K562 (cell line): Measurements from ENCODE around the gene CHRNE. TPM values are rescaled to one million over a fixed set of nuclear protein-coding genes. Genes with fewer than 3 reads are reported as not detected.

Source experiments
- COPS2 ChIP-seq: fragments of 450-650 bp; conservative IDR thresholded peaks from 2 replicates; pipeline ENCODE4 v1.6.1; 2016; ENCODE audit warnings: mild to moderate bottlenecking, moderate library complexity
- CTCFL ChIP-seq: IDR thresholded peaks from 2 replicates; pipeline ENCODE4 v1.6.1; 2011; ENCODE audit warnings: borderline replicate concordance, low read depth, mild to moderate bottlenecking, moderate library complexity, low read length; ENCODE audit not compliant: insufficient read depth, poor library complexity, severe bottlenecking
- EGR1 ChIP-seq: fragments of 450-650 bp; conservative IDR thresholded peaks from 2 replicates; pipeline ENCODE4 v1.6.1; 2017; ENCODE audit warnings: mild to moderate bottlenecking
- ELF1 ChIP-seq: fragments of 200-800 bp; sonication (Bioruptor generic); IDR thresholded peaks from 2 replicates; pipeline ENCODE4 v1.6.1; 2016; ENCODE audit warnings: missing genetic modification characterization, missing compliant biosample characterization
- ELF2 ChIP-seq: fragments of 250-450 bp; sonication (Bioruptor Pico); IDR thresholded peaks from 2 replicates; pipeline ENCODE4 v1.5.0; 2021; ENCODE audit warnings: mild to moderate bottlenecking
- ILK ChIP-seq: fragments of 450-650 bp; IDR thresholded peaks from 2 replicates; pipeline ENCODE4 v1.6.1; 2016; ENCODE audit warnings: missing genetic modification characterization, low read depth, mild to moderate bottlenecking, missing compliant biosample characterization, moderate library complexity, borderline replicate concordance
- KDM5B ChIP-seq: fragments of 200-600 bp; sonication (generic); IDR thresholded peaks from 2 replicates; pipeline ENCODE4 v1.6.1; 2012; ENCODE audit warnings: low read depth, mild to moderate bottlenecking, moderate library complexity, low read length, control low read depth, inconsistent platforms; ENCODE audit not compliant: insufficient replicate concordance
- NCOA4 ChIP-seq: fragments of 450-650 bp; IDR thresholded peaks from 2 replicates; pipeline ENCODE4 v1.6.1; 2018; ENCODE audit warnings: mild to moderate bottlenecking; ENCODE audit not compliant: partially characterized antibody
- NONO ChIP-seq, 2 experiments: fragments of 200-400 bp in 1 of 2; fragments of 450-650 bp in 1 of 2; formaldehyde crosslinking in 1 of 2; IDR thresholded peaks; 2 replicates each; pipeline ENCODE4 v1.6.1; 2017; ENCODE audit warnings: low read depth in 2 of 2, mild to moderate bottlenecking in 2 of 2, moderate library complexity in 2 of 2, low read length in 1 of 2
- PHTF2 ChIP-seq: fragments of 250-450 bp; sonication (Bioruptor Pico); IDR thresholded peaks from 2 replicates; pipeline ENCODE4 v1.5.0; 2021; ENCODE audit warnings: mild to moderate bottlenecking
- PRMT5 ChIP-seq: sonication (generic); formaldehyde crosslinking; IDR thresholded peaks from 2 replicates; pipeline ENCODE4 v1.5.0; 2020; ENCODE audit warnings: missing genetic modification reagents
- SIX5 ChIP-seq, 2 experiments: IDR thresholded peaks; 2 replicates each; pipeline ENCODE4 v1.6.1; 2011; ENCODE audit warnings: low read length in 2 of 2, borderline replicate concordance in 1 of 2, low read depth in 1 of 2, mild to moderate bottlenecking in 1 of 2, moderate library complexity in 1 of 2; ENCODE audit not compliant: insufficient read depth in 1 of 2
- SMARCC2 ChIP-seq: fragments of 450-650 bp; IDR thresholded peaks from 2 replicates; pipeline ENCODE4 v1.6.1; 2017; ENCODE audit warnings: antibody characterized with exemption, moderate library complexity, mild to moderate bottlenecking, low read depth
- SNIP1 ChIP-seq: fragments of 450-650 bp; IDR thresholded peaks from 2 replicates; pipeline ENCODE4 v1.7.1; 2017; ENCODE audit warnings: low read depth, mild to moderate bottlenecking
- SREBF1 ChIP-seq: fragments of 150-350 bp; IDR thresholded peaks from 2 replicates; pipeline ENCODE4 v1.6.1; 2014; ENCODE audit warnings: antibody characterized with exemption, low read depth, low read length, borderline replicate concordance
- TSHZ1 ChIP-seq: fragments of 250-450 bp; sonication (Bioruptor Pico); IDR thresholded peaks from 2 replicates; pipeline ENCODE4 v1.4.0; 2020; ENCODE audit warnings: mild to moderate bottlenecking, moderate library complexity
- ZNF280B ChIP-seq: fragments of 250-450 bp; sonication (Bioruptor Pico); IDR thresholded peaks from 2 replicates; pipeline ENCODE4 v1.5.1; 2021; ENCODE audit warnings: mild to moderate bottlenecking
- ZNF311 ChIP-seq: fragments of 250-450 bp; sonication (Bioruptor Pico); IDR thresholded peaks from 2 replicates; pipeline ENCODE4 v1.4.0; 2020; ENCODE audit warnings: mild to moderate bottlenecking, moderate library complexity
- polyA plus RNA-seq, 8 experiments: library from polyadenylated mRNA; depleted of rRNA in 4 of 8; stranded (reverse) in 5 of 8; unstranded in 3 of 8; fragments of >200 nt; fragmentation: Nextera tagmentation in 2 of 8; fragmentation: Illumina TruSeq in 1 of 8; extraction: Ambion mirVana in 2 of 8; extraction: Trizol in 1 of 8; gene quantifications; 2 replicates each; pipeline versions ENCODE4 v1.2.1 to v1.2.3, GENCODE V29; 2011 to 2014; ENCODE audit warnings: inconsistent platforms in 1 of 8, missing spikeins in 1 of 8
- total RNA-seq, 7 experiments: library from RNA; depleted of rRNA in 6 of 7; stranded (reverse); fragments of >200 nt in 6 of 7; fragmentation: Illumina TruSeq in 2 of 7; extraction: Trizol in 2 of 7; gene quantifications; 2 replicates each; pipeline versions ENCODE4 v1.2.1 to v1.2.3, GENCODE V29; 2011 to 2021; ENCODE audit warnings: low replicate concordance in 1 of 7
- TF ChIP-seq, protein P1 (sequence below): sonication (generic); formaldehyde crosslinking; IDR thresholded peaks from 2 replicates; pipeline ENCODE4 v1.8.0; 2022; ENCODE audit warnings: missing genetic modification reagents, mild to moderate bottlenecking, borderline replicate concordance

Gene CHRNE
- total and polyA plus RNA-seq, 9 of the 15 experiments (the other 6 are each of a cell fraction or from before 2014, with no cell fraction given): not detected

DNA sequence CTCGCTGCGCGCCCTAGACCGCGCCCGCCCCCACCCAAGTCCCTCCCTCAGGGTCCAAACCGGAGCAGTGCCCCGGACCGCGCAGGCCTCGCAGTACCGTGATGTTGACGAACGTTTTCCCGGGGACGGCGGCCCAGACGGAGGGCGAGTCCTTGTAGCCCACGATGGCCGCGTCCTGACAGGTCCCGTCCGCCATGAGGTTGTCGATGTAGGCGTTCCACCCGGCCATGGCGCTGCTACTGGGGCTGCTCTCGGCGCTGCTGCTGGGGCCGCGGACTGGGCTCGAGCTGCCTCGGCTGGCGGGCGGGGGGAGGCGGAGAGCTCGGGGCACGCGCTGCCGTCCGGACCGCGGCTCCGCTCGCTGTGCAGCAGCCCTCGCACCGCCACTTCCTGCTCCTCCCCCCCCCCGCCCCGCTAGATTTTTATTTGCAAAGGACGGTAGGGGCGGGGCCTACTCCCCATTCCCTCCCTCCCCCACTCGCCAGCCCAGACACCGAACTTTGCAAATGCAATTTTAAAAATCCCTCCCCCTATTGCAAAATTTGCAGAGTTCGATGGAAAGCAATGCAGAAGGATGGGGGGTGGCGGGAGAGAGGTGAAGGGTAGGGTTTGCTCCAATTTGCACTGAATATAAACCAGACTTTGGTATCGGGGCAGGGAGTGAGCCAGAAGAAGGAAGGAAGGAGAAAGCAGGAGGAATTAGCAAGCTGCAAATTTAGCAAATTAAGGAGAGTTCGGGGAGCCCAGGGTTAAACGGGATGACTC is 45.5 kb upstream of the CHRNE start, which contains the start of gene PFN1 (continued):
- TF ChIP-seq, protein P1, sequence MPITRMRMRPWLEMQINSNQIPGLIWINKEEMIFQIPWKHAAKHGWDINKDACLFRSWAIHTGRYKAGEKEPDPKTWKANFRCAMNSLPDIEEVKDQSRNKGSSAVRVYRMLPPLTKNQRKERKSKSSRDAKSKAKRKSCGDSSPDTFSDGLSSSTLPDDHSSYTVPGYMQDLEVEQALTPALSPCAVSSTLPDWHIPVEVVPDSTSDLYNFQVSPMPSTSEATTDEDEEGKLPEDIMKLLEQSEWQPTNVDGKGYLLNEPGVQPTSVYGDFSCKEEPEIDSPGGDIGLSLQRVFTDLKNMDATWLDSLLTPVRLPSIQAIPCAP (CRISPR knock-in tag): peak; percentile 58; the same call in 1 of the 2 replicates
- TF ChIP-seq SNIP1 (no peak; the same call in 1 of the 2 replicates), ZNF311 (CRISPR knock-in tag) (no peak), PRMT5 (CRISPR knock-in tag) (no peak), ILK (tag) (no peak), TSHZ1 (no peak), ZNF280B (no peak), PHTF2 (no peak), SREBF1 (no peak), COPS2 (no peak), KDM5B (no peak), NCOA4 (no peak), SIX5 (IDR thresholded peaks at IDR 0.05; ENCODE audit: borderline replicate concordance in 1 of 2, insufficient read depth in 1 of 2, low read depth in 1 of 2, low read length in 2 of 2) (no peak), ELF1 (tag) (peak; percentile 77), CTCFL (no peak), NONO (IDR thresholded peaks at IDR 0.05; ENCODE audit: low read depth in 2 of 2, low read length in 1 of 2) (peak in 1 of 2 experiments; percentile 55; a peak in 2 of 4 replicates), ELF2 (CRISPR knock-in tag) (no peak), SMARCC2 (no peak), EGR1 (0 out of 2 replicates have a peak, but pooled peaks have one; percentile 7)
